HL-60 (cell line): Measurements from ENCODE around the gene MIPOL1.

Source experiments
- CTCF ChIP-seq: IDR thresholded peaks from one replicate; pipeline ENCODE4 v1.5.1; 2011; ENCODE audit warnings: low read length, control low read depth, inconsistent platforms; ENCODE audit not compliant: insufficient read depth
- GABPA ChIP-seq: IDR thresholded peaks from 2 replicates; pipeline ENCODE4 v1.6.1; 2012; ENCODE audit warnings: low read depth
- POLR2AphosphoS5 ChIP-seq: IDR thresholded peaks from 2 replicates; pipeline ENCODE4 v1.6.1; 2012; ENCODE audit warnings: low read depth
- TF ChIP-seq, protein P1 (sequence below): IDR thresholded peaks from 2 replicates; pipeline ENCODE4 v1.6.1; 2012; ENCODE audit warnings: low read depth; ENCODE audit not compliant: insufficient replicate concordance

GRCh38 chr14:37279818-37280217 is 82.1 kb downstream of the MIPOL1 start:
- TF ChIP-seq CTCF (no peak), POLR2AphosphoS5 (no peak), GABPA (no peak)
- TF ChIP-seq, protein P1, sequence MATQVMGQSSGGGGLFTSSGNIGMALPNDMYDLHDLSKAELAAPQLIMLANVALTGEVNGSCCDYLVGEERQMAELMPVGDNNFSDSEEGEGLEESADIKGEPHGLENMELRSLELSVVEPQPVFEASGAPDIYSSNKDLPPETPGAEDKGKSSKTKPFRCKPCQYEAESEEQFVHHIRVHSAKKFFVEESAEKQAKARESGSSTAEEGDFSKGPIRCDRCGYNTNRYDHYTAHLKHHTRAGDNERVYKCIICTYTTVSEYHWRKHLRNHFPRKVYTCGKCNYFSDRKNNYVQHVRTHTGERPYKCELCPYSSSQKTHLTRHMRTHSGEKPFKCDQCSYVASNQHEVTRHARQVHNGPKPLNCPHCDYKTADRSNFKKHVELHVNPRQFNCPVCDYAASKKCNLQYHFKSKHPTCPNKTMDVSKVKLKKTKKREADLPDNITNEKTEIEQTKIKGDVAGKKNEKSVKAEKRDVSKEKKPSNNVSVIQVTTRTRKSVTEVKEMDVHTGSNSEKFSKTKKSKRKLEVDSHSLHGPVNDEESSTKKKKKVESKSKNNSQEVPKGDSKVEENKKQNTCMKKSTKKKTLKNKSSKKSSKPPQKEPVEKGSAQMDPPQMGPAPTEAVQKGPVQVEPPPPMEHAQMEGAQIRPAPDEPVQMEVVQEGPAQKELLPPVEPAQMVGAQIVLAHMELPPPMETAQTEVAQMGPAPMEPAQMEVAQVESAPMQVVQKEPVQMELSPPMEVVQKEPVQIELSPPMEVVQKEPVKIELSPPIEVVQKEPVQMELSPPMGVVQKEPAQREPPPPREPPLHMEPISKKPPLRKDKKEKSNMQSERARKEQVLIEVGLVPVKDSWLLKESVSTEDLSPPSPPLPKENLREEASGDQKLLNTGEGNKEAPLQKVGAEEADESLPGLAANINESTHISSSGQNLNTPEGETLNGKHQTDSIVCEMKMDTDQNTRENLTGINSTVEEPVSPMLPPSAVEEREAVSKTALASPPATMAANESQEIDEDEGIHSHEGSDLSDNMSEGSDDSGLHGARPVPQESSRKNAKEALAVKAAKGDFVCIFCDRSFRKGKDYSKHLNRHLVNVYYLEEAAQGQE, result no peak
